NCI-H774 (cell line): ENCODE data around the gene MKRN1.
"Not testable (repeated sequence)": the region's sequence is repeated elsewhere in the genome, so short reads cannot be mapped to it uniquely, and the experiment has no call there.

ENCODE experiments used
- DNase-seq: peaks from one replicate; lab custom pipeline; 2025; lab: John Stamatoyannopoulos, UW

MKRN1 gene

DNA sequence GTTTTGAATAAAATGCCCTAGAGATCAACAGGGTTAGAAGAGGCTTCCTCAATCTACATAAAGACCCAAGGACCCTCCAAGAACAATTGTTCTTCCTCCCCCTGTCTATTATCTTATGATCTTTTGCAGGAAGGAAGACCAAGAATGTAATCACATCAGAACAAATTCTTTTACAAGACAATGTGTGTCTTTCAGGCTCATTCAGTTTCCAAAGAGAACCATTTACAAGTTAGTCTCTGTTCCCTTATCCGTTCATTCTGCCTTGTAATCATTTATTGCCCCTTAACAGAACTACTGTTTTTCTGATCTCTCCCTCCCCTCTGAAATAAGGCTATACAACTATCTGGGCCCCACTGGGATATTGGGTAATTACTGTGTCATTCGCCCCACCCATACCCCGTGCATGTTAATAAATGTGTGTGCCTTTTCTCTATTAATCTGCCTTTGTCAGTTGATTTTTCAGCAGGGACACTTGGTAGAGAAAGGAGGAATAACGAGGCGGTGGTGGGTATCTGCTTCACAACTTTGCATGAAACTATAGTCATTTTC lies 5.7 kb upstream of the MKRN1 start:
- DNase-seq: no peak

DNA sequence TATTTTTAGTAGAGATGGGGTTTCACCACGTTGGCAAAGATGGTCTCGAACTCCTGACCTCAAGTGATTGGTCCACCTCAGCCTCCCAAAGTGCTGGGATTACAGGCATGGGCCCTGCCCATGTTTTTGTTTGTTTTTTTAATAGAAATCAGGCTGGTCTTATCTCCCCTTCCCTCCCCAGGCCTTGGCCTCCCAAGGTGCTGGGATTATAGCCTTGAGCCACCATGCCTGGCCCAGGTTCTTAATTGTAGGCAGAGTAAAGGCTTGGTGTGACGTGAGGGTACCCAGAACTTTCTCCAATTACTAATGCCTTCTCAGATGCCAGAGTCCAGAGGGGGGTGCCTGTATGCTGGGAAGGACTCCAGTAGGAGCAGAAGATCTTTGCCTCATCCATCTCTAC lies 5.2 kb upstream of the MKRN1 start:
- no peak for DNase-seq

DNA sequence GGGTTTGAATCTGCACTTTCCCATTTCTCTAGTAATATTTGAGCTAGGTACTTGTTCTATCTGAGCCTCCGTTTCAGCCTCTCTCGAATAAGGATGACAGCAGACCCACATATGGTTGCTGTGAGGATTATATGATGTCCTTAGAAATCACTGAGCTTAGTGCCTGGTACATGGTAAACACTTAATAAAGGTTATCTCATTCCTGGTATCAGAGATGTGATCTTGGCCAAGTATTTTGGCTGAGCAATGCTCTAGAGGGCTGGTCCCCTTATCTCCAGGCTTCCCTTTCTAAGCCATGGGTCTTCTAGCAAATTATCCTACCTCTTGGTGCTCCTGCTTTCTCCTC lies 407 bp upstream of the MKRN1 start:
- no peak for DNase-seq

DNA sequence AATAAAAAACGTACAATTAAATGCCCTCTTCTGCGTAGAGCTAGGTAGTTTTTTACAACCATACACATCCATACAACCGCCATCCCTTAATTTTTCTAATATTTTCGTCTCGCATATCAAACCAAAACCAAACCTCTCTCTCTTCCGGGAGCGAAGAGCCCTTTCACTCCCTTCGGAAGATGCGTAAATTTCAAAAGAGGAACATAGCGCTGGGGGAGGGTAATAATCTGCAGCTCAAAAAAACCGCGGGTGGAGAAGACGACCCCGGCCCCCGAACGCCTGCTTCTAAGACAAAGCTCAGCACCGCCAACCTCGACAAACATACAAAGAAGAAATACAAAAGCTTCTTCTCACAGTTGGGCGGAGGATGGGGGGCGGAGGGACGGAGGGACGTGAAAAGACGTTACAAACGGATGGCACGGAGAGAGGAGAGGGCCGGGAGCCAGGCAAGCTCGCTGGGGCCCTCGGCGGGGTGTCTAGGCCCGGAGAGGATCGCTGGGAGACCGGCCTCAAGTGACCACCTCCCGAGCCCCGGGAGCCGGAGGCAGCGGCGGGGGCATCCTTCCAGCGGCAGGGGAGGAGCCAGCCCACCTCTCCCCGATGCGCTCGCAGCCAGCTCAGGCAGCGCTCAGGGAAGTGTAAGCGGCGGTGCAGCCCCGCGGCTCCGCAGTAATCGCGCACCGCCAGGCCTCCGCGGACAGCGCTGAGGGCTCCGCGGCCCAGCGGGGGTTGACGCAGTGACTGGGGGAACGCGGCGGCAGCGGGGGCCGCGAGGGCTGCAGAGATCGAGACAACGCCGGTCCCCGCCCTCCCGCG lies 851 bp downstream of the MKRN1 start:
- DNase-seq: no peak

DNA sequence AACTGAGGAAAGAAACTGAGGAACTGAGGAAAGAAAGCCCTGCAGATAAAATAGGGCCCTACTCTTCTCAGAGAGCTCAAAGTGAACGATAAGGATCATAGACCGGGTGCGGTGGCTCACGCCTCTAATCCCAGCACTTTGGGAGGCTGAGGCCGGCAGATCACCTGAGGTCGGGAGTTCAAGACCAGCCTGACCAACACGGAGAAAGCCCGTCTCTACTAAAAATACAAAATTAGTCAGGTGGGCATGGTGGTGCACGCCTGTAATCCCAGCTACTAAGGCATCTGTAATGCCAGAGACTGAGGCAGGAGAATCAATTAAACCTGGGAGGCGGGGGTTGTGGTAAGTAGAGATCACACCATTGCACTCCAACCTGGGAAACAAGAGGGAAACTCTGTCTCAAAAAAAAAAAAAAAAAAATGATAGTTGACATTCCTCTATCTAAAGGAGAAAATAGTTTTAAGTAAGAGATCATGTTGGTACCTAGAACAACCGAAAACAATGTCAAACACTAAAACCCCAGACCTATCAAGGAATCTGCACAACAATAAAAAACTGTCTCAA lies 2.5 kb downstream of the MKRN1 start:
- DNase-seq: no peak

DNA sequence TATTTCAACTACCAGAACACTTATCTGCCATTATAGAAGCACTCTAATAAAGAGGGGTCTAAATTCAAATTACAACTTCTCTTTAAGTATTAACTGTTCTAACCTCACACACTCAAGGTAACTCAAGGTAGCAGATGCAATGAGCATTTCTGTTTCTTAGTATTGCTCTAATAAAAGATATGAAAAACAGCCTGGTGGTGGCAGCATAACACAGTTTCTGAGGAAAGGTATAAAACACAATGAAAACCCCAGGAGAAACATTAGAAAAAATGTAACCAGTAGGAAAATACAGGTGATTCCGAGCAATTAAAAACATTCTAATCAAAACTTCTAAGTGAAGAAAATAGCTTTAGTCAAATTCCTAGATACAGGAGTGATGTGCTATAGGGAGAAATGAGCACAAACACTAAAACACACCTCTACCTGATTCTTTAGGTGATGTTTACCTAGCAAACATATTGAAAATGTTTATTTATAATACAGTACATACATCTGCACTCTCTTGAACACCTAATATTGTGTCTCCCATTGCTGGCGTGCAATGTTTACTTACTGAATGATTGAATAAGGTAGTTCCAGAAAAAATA lies 3.5 kb downstream of the MKRN1 start:
- DNase-seq: peak; percentile 48

DNA sequence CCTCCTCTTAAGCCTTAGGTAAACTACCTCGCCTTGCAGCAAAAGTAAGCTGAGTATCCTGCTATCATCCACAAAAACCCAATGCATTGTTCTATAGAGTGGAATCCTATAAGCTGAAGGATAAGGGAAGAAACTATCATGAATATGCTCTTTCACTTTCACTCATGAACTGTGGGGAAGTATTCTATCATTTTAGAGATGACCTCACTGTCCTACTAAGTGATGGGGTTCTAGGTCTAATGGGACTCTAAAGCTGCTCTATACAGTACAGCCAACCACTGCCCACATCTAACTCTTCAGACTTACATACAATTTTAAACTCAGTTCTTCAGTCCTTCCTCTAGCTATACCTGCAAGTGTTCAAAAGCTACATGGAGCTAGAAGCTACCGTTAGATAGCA lies 16.2 kb downstream of the MKRN1 start:
- no peak for DNase-seq

DNA sequence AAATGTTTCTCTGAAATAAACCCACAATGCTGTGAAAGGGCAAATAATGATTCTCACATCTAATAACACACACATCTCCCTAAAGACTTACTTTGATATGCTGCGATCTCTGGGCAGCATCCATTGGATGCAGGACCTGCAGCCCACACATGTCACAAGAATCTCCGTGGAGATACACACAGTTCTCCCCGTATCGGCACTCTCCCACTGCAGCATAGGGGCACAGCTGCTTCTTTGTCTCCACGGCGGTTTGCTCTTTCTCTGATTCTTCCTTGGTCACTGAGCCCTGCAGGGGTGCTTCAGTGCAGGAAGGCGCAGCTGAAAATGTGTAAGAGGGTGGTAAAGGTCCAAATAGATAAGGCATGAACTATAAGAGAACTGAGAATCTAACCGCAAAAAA lies 20.4 kb downstream of the MKRN1 start:
- no peak for DNase-seq

DNA sequence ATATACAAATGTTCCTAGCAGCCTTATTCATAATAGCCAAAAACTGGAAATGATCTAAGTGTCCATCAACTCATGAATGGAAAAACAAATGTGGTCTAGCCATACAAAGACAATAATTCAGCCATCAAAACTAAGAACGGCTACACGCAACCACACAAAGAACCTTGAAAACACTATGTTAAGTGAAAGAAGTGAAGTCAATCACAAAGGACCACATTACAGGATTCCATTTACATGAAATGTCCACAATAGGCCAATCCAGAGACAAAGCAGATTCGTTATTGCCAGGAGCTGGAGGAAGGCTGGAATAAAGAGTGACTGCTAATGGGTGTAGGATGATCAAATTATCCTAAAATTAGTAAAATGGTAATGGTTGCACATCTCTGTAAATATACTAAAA lies 21.1 kb downstream of the MKRN1 start:
- DNase-seq: no peak

DNA sequence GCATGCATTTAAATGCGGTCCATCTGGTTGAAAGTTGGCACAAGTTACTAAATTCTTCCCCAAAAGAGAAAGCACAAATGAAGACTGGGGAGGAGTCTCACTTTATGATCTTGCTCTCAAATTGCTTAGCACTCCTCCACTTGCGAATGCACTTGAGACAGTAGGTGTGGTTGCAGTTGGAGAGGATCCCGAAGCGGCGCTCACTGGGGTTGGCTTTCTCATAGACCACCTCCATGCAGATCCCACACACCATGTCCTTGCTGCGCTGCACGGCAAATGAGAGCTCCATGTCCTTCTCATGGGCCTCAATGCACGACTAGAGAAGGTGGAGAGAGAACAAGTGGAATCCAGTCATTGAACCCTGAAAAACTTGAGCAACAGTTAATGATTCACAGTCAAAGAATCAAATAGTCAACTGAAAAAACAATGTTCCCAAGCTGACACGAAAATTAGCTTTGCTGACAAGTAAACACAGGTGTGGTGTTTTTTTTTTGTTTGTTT lies 22.7 kb downstream of the MKRN1 start:
- DNase-seq: no peak

DNA sequence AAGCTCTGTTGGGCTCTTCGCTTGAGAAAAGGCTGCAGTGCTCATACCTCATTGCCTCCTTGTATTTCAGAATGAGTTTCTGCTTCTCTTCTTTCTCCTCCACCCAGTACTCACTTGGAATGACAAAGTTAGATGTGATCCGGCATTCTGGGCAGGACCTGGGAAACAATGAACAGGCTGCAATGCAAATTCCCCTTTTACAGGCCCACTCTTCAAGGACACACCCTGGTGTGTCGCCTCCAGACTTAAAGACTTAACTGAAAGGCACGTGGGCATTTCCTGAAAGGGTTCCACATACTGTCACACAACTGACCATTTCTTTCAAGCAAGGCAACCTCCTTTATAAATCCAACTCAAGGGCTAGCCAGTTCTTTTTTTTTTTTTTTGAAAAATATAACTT lies 23.6 kb downstream of the MKRN1 start:
- DNase-seq: no peak

DNA sequence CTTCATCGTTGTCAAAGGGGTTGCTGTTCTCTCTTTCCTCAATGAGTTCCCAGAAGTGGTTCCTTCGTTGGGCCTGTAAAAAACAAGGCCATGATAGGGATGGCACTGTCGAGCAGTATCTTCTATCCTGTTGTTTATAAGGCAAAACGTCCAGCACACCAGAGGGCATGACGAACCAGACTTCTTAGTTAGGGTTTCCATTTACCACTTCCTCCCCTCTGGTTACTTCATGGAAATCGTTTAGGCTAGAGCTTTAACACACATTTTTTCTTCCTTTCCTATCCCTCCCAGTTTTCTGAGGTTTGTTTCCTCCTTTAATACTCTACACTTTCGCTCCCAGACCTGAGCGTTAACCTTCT lies 24.7 kb downstream of the MKRN1 start:
- DNase-seq: no peak

DNA sequence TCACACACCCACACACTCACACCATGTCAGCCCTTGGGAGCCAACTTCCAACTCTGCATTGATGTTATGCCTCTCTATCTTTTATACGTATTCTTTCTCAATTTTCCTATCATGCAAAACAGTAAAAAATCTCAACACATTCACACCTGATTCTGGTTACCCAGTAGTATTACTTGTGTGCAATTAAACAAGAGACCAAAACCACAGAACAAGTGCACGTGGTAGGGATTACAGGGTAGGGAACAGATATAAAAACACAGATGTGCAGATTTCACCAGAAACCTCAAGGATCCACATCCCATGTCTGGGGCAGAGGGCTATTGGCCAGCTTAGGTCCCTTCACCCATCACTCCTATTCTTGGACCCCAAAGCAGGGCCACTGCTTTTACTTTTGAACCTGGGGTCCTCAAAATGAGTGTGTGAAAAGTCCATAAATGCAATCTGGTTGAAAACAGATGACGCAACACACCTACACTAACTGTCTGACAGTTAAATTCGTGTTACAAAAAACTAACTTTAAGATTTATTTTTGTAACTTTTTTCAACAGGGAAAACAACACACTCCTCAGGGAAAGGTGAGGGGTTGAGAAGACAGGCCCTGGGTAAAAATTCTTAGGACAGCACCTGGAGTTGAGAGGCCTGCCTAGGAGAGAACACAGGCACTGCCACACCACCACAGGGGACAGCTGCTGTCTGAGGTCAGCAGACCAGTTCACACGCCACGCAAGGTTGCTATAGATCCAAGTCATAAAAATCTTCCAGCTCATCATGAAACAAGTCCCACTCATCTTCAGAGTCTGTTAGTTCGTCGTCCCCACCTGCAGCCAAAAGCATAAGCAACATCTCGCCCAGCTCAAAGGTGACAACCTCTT lies 25.3 kb downstream of the MKRN1 start:
- DNase-seq: not testable (repeated sequence)

DNA sequence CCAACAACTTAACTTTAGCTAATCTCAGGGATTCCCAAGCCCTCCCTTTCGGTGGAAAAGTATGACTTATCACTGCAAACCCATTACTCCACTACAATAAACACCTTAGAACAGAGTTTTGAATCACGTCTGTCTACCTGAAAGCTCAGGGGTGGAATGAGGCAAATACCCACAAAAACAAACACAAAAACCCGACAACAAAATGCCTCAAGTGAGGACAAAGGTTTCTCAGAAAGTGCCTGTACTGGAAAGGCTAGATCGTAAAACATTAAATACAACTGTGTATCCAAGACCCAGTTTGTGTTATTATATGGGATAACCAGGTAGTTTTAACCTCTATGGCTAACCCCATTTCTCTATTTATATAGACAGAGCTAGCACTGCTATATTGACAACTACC lies 26.0 kb downstream of the MKRN1 start:
- DNase-seq: no peak

DNA sequence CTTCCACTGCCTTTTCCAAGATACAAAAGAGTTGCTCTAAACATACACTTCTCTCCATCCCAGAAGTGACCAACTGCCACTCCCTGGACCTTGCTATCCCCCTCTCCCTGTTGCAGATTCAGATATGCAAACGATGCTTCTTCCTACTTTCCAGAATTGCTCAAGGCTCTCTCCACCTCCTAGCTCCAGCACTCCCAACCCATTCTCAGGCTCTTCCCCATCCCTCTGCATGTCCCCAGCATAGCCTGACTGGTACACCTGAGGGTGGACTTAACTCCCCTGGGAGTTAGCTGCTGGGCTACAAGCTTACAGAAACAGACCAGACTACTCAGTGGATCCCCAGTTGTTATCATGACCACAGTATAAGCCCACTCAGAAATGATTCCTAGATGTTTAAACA lies 27.6 kb downstream of the MKRN1 start:
- no peak for DNase-seq

DNA sequence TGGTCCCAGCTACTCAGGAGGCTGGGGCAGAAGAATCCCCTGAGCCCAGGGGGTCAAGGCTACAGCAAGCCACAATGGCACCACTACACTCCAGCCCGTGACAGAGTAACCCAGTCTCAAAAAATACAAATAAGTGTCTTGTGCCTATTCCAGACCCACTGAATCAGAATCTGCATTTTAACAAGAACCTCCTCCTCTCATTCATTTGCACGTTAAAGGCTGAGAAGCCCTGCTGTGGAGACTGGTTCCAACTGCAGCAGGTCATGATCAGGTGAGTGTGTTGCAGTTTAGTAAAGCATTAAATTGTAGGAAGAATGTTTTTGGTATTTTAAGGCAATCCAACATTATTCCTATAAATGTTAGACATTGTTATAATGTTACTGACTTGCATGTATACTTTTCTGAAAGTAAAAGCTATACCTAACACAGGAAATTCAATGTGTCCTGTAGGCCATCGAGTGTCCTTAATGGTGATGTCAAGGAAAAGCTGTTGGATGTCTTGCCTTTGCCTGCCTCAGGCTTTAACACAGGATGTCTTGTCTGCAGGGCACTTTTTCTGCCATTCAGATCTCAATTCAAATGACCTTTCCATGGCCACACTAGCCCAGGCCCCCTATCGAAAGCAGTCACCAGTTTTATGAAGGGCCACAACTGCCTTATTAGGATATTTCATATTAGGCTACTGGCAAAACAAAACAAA lies 30.4 kb downstream of the MKRN1 start:
- DNase-seq: no peak

DNA sequence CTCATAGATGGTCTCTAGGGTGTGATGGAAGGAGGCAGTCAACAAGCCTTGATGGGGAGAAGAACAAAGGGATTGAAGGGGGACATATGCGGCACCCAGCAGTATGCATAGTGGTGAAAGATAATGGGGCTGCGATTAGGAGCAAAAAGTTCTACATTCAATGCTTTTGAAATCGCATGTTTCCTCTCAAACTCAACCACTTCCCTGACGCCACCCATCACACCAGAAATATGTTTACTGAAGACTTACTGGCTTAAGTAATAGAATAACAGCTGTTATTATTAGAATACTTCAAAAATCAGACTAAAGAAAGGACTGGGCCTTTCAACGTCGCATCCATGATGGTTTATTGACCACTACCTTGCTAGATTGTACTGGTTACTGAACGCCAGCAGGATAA lies 31.5 kb downstream of the MKRN1 start:
- DNase-seq: no peak

DNA sequence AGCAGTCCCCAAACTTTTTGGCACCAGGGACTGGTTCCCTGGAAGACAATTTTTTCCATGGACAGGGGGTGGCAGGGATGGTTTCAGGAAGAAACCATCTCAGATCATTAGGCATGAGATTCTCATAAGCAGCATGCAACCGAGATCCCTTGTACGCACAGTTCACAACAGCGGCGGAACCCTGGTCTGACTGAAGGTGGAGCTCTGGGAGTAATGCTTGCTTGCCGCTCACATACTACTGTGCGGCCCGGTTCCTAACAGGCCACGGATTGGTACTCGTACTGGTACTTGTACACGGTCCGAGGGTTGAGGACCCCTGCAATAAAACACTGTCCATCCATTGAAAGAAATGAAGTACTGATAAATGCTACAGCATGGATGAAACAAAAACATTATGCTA lies 32.8 kb downstream of the MKRN1 start:
- DNase-seq: no peak

DNA sequence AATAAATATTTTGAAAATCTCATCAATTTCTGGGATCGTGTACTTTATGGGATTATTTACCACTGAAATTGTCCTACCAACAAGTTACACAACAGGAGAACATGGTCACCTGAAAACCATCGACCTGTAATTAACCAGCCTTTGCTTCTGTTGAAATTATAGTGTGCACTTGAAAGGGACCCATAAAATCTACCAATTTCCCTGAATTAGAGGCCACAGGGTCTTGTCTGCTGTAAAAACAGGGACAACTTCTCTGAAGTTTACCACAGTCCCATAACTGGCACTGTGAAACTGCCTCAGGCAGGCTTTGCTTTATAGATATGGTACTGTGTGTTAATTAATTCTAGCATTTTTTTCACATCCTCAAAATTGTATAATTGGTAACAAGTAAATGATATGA lies 37.8 kb downstream of the MKRN1 start:
- no peak for DNase-seq

DNA sequence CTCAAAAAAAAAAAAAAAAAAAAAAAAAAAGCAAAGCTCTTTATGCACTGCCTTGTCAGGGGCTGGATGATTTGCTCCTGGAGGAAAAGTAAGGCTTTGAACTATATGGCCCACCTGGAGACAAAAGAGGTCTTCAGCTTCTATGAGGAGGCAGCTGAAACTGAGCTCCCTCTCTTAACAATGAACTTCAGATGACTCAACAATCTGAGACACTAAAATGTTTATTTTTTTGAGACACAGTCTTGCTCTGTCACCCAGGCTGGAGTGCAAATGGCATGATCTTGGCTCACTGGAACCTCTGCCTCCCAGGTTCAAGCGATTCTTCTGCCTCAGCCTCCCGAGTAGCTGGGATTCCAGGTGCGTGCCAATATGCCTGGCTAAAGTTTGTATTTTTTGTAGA lies 38.7 kb downstream of the MKRN1 start:
- no peak for DNase-seq

DNA sequence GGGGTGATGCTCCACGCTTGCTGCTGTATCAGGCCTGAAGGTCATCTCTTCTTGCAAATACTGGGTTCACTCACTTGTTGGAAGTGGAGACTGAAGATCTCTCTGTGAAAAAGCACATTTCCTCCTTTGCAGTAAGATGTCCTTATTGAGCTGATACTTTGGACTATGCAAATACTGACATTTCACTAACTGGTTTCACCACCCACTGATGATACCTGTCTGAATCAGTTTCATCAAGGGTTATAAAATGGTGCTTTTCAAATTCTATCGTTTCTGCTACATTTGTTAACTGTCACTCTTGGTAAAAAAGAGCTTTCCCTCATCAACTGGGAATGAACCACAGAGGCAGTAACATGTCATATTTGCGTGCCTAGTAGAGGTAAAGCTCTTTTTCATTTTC lies 39.9 kb downstream of the MKRN1 start:
- DNase-seq: no peak
